Memory B cell (primary cell): ENCODE data around the gene YEATS2.
"Not testable (repeated sequence)": the region's sequence is repeated elsewhere in the genome, so short reads cannot be mapped to it uniquely, and the experiment has no call there.

Experiments
- ATAC-seq: fragments of 150-1000 bp; cut with Tn5 transposase; 2 replicates; pipeline ENCODE4 v1.10.0; 2021; ENCODE audit warnings: low read depth, mild to moderate bottlenecking, moderate library complexity
- DNase-seq, 2 donors: peaks; one replicate each; pipeline ENCODE4 v3.0.0; 2022; ENCODE audit warnings: low spot score in 2 of 2
- H3K27ac Mint-ChIP-seq: one replicate; pipeline ENCODE4 v1.8.0; 2022; ENCODE audit warnings: mild to moderate bottlenecking, moderate library complexity, mixed read lengths
- H3K27me3 Mint-ChIP-seq: one replicate; pipeline ENCODE4 v1.8.0; 2022; ENCODE audit warnings: mixed read lengths
- H3K36me3 Mint-ChIP-seq: one replicate; pipeline ENCODE4 v1.8.0; 2022; ENCODE audit warnings: mild to moderate bottlenecking, mixed read lengths
- H3K4me1 Mint-ChIP-seq: one replicate; pipeline ENCODE4 v1.8.0; 2022; ENCODE audit warnings: mixed read lengths
- H3K4me3 Mint-ChIP-seq: one replicate; pipeline ENCODE4 v1.8.0; 2022; ENCODE audit warnings: mild to moderate bottlenecking, moderate library complexity, mixed read lengths
- H3K9me3 Mint-ChIP-seq: one replicate; pipeline ENCODE4 v1.8.0; 2022; ENCODE audit warnings: mixed read lengths

YEATS2 gene

DNA sequence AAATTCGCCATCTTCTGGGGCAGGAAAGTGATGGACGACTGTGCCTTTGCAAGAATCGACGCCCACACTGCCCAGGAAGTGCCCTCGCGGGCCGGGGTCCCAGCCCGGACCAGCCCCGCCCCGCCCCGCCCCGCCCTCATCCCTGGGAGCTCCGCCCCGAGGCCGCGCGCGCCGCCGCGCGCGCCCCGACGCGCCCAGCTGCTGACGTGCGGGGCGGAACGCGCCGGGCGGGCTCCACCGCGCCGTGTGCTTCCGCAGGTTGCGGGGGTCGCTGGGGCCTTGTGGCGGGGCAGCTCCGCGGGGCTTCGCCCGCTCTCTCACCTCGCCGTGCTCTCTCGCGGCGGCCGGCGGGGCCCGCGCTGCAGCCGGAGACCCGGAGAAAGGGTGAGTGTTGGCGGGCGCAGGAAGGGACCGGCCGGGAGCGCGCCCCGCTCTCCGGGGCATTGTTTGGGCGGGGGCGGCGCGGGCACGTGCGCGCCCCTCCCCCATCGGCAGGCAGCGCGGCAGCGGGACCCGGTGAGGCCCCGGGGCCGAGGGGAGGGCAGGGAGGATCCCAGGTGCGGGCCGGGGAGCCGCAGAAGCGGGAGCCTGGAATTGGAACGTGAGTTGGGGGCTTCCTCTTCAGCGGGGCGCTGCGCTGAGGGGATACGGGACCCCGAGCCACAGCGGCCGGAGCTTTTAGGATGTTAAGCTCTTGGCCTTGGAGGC, at the start of gene YEATS2:
TSS of gene YEATS2 (plus strand) at position 188 of the 708 bp plus-strand sequence. CDS start 17,366 bp downstream, outside the sequence.
- Mint-ChIP-seq H3K9me3 (no peaks in the 10 kb centered on the region), H3K27ac (peak within 1 kb of the TSS; percentile 84), H3K36me3 (peaks cover 7% of the 10 kb centered on the region), H3K4me3 (peak within 1 kb of the TSS; percentile 86), H3K4me1 (peaks cover 23% of the 10 kb centered on the region), H3K27me3 (peaks cover 1% of the 10 kb centered on the region)
- ATAC-seq: peak; percentile 87
- DNase-seq: peak; percentile 56 to 68

DNA sequence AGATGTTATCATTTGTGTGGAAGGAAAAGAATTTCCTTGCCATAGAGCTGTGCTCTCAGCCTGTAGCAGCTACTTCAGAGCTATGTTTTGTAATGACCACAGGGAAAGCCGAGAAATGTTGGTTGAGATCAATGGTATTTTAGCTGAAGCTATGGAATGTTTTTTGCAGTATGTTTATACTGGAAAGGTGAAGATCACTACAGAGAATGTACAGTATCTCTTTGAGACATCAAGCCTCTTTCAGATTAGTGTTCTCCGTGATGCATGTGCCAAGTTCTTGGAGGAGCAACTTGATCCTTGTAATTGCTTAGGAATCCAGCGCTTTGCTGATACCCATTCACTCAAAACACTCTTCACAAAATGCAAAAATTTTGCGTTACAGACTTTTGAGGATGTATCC, 47.0 kb upstream of the YEATS2 start:
- peaks cover 9% of the 10 kb centered on the region for H3K9me3 Mint-ChIP-seq
- ATAC-seq (no peak), DNase-seq (no peak)
- no peaks in the 10 kb centered on the region for H3K4me1 Mint-ChIP-seq
- peaks cover 47% of the 10 kb centered on the region for H3K36me3 Mint-ChIP-seq
- H3K27ac Mint-ChIP-seq: no peak overlapping the region
- H3K27me3 Mint-ChIP-seq: no peaks in the 10 kb centered on the region
- no peak overlapping the region for H3K4me3 Mint-ChIP-seq

DNA sequence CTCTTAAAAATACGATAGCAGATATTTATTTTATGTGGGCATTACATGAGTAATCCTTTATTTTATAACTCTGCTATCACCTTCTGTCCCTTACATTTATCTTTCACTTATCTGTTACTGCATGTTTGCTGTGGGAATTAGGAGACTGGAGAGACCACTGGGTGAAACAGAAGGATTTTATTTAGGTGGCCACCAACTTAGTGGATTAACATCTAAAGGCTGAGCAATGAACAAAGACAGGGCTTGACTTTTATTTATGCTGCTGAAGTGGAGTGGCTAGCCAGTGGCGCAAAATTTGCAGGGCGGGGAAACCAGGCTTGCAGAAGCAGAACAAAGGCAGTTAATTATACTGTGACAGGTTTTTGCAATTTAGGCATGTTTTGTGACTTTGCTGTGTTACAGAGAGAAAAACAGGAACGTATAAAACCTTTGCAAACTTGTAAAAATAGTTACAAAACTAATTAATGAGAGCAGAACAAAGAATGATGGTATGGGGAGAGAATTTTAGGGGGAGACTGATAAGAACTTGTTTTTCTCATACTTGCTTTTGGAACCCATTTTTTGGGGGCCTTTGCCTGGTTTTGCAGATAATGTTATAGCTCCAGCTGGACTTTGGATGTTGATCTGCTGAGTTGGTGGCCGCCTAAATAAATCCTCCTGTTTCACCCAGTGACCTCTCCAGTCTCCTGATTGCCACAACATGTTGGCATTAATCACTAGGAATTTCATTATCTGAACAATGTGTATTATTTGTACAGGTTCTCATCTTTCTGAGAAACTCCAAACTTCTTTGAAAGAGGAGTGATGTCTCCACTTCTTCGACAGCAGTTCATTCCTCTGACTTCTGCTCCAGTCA, 44.2 kb upstream of the YEATS2 start:
- H3K27ac Mint-ChIP-seq: no peak overlapping the region
- peaks cover 46% of the 10 kb centered on the region for H3K36me3 Mint-ChIP-seq
- ATAC-seq: no peak
- no peak overlapping the region for H3K4me3 Mint-ChIP-seq
- no peaks in the 10 kb centered on the region for H3K27me3 Mint-ChIP-seq
- H3K4me1 Mint-ChIP-seq: peaks cover 5% of the 10 kb centered on the region
- DNase-seq: no peak
- H3K9me3 Mint-ChIP-seq: peaks cover 12% of the 10 kb centered on the region

DNA sequence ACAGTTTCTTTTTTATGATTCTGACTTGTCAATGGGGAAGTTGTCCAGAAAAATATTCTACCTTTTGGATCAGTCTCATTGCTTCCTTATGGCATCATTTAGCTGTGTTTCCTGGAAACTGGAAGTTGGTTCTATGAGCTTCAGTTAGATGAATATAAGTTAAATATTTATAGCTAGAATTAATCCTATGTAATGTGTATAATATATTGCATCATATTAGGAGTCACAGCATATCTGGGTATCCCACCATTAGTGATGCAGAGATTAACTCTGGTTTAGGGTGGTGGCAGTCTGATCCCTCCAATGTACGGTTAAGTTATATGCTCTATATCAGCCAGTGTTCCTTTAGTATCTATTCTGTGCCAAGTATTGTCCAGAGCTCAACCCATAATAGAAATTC, 42.9 kb upstream of the YEATS2 start:
- DNase-seq (no peak), ATAC-seq (no peak)
- Mint-ChIP-seq H3K9me3 (peaks cover 12% of the 10 kb centered on the region), H3K27me3 (no peaks in the 10 kb centered on the region), H3K27ac (no peak overlapping the region), H3K4me3 (no peak overlapping the region), H3K4me1 (peaks cover 8% of the 10 kb centered on the region), H3K36me3 (peaks cover 51% of the 10 kb centered on the region)

DNA sequence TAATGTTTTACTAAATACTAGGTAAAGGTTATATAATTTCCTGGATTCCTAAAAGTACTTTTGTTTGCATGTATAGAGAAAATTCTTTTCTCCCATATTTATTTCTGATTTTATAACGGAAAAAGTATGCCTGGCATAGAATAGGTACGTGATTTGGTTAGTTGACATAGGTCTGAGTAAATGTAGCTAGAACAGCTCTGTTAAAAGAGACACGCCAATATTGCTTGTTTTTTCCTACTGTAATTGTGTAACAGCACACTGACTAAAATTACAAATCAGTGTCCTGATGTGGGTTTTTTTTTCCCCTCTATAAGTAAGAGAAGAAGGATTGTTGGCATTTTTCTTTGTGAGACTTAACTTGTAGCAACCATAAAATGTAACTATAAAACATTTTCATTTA, 35.5 kb upstream of the YEATS2 start:
- H3K4me3 Mint-ChIP-seq: no peak overlapping the region
- ATAC-seq (no peak), DNase-seq (no peak)
- H3K4me1 Mint-ChIP-seq: peaks cover 9% of the 10 kb centered on the region
- no peaks in the 10 kb centered on the region for H3K27me3 Mint-ChIP-seq
- H3K9me3 Mint-ChIP-seq: no peaks in the 10 kb centered on the region
- no peak overlapping the region for H3K27ac Mint-ChIP-seq
- peaks cover 30% of the 10 kb centered on the region for H3K36me3 Mint-ChIP-seq

DNA sequence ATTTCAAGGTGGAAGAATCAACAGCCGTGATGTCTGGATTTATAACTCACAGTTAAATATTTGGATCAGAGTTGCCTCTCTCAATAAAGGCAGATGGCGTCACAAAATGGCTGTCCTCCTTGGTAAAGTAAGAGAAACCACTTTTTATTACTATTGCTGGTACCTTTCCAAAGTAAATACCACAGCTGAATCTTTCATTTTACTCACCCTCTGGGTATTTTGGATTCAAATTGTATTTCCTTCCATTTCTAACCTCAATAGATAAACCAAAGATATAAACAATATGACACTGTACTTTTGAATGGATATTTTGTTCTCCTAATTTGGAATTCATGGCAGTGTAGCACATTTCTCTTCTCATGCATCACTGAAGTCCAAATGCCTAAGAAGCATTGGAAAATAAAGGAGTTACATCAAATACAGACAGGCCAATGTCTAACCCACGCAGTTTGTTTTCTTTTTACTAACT, 32.6 kb upstream of the YEATS2 start:
- Mint-ChIP-seq H3K4me3 (no peak overlapping the region), H3K27me3 (no peaks in the 10 kb centered on the region), H3K27ac (no peak overlapping the region), H3K4me1 (peaks cover 7% of the 10 kb centered on the region), H3K36me3 (peaks cover 28% of the 10 kb centered on the region), H3K9me3 (no peaks in the 10 kb centered on the region)
- no peak for ATAC-seq
- DNase-seq: no peak

DNA sequence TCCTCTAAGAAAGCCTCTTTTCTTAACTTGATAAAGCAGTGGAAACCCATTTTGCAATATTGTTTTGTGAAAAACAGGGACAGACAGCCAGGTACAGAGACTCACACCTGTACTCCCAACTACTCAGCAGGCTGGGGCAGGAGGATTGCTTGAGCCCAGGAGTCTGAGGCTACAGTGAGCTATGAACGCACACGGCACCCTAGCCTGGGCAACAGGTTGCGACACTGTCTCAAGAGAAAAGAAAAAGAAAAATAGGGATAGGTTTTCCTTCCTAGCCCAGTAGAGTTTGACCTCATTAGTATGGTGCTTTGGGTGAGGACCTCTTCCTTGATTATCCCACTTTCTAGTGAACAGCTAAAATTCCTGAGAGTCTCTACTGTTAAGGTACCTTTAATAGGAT, 17.5 kb upstream of the YEATS2 start:
- no peaks in the 10 kb centered on the region for H3K27me3 Mint-ChIP-seq
- ATAC-seq (no peak), DNase-seq (no peak)
- no peak overlapping the region for H3K27ac Mint-ChIP-seq
- H3K36me3 Mint-ChIP-seq: peaks cover 16% of the 10 kb centered on the region
- no peaks in the 10 kb centered on the region for H3K4me1 Mint-ChIP-seq
- H3K4me3 Mint-ChIP-seq: no peak overlapping the region
- H3K9me3 Mint-ChIP-seq: no peaks in the 10 kb centered on the region

DNA sequence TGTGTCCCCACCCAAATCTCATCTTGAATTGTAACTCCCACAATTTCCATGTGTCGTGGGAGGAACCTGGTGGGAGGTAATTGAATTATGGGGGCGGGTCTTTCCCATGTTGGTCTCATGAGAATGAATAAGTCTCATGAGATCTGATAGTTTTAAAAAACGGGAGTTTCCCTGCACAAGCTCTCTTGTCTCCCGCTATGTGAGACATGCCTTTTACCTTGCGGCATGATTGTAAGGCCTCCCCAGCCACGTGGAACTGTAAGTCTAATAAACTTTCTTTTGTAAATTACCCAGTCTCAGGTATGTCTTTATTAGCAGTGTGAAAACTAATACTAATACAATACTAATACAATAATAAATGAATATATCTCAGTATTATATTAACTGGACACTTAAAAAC, 9.9 kb upstream of the YEATS2 start:
- Mint-ChIP-seq H3K4me1 (no peaks in the 10 kb centered on the region), H3K4me3 (no peak overlapping the region), H3K36me3 (peaks cover under 1% of the 10 kb centered on the region), H3K9me3 (no peaks in the 10 kb centered on the region), H3K27me3 (no peaks in the 10 kb centered on the region), H3K27ac (no peak overlapping the region)
- no peak for DNase-seq
- no peak for ATAC-seq

DNA sequence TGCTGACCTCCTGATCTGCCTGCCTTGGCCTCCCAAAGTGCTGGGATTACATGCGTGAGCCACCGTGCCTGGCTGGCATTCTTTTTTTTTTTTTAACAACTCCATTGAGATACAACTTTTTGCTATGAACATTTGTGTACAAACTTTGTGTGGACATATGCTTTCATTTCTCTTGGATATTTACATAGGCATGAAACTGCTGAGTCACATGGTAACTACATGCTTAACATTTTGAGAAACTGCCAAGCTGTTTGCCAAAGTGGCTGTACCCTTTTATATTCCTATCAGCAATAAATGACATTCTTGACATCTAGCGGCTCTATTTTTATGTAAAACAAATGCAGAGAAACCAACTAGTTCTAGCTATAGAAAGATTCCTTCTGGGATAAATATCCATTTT, 8.7 kb upstream of the YEATS2 start:
- Mint-ChIP-seq H3K27me3 (no peaks in the 10 kb centered on the region), H3K9me3 (no peaks in the 10 kb centered on the region), H3K27ac (no peak overlapping the region), H3K4me1 (no peaks in the 10 kb centered on the region), H3K36me3 (no peaks in the 10 kb centered on the region), H3K4me3 (no peak overlapping the region)
- ATAC-seq (no peak), DNase-seq (no peak)

DNA sequence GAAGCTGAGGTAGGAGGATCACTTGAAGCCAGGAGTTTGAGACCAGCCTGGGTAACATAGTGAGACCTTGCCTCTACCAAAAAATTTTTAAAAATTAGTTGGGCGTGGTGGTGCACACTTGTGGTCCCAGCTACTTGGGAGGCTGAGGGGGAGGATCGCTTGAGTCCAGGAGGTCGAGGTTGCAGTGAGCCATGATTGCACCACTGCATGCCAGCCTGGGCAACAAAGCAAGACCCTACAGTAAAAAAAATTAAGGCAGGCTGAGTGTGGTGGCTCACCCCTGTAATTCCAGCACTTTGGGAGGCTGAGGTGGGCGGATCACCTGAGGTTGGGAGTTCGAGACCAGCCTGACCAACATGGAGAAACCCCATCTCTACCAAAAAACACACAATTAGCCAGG, 8.0 kb upstream of the YEATS2 start:
- ATAC-seq, H3K4me3 Mint-ChIP-seq, DNase-seq: not testable (repeated sequence)

DNA sequence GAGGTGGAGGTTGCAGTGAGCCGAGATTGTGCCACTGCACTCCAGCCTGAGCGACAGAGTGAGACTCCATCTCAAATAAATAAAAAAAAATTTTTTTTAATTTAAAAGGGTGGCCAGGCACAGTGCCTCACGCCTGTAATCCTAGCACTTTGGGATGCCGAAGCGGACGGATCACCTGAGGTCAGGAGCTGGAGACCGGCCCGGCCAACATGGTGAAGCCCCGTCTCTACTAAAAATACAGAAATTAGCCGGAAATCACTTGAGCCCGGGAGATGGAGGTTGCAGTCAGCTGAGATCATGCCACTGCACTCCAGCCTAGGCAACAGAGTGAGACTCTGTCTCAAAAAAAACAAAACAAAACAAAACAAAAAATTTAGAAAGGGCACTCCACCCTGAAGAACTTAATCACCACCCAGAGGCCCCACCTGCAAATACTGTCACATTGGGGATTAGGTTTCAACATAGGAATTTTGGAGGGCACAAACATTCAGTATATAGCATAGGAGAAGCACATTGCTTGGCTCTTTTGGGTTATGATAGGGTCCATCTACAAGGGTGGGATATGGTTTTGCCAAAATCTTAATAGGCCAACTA, 7.1 kb upstream of the YEATS2 start:
- H3K36me3 Mint-ChIP-seq: no peaks in the 10 kb centered on the region
- ATAC-seq (no peak), DNase-seq (no peak)
- H3K27ac Mint-ChIP-seq: no peak overlapping the region
- peaks cover 1% of the 10 kb centered on the region for H3K27me3 Mint-ChIP-seq
- H3K4me1 Mint-ChIP-seq: no peaks in the 10 kb centered on the region
- H3K9me3 Mint-ChIP-seq: no peaks in the 10 kb centered on the region
- no peak overlapping the region for H3K4me3 Mint-ChIP-seq

More for the DNA sequence above, 8.0 kb upstream of the YEATS2 start:
- H3K27me3 Mint-ChIP-seq, H3K9me3 Mint-ChIP-seq, H3K27ac Mint-ChIP-seq, H3K36me3 Mint-ChIP-seq, H3K4me1 Mint-ChIP-seq: not testable (repeated sequence)

DNA sequence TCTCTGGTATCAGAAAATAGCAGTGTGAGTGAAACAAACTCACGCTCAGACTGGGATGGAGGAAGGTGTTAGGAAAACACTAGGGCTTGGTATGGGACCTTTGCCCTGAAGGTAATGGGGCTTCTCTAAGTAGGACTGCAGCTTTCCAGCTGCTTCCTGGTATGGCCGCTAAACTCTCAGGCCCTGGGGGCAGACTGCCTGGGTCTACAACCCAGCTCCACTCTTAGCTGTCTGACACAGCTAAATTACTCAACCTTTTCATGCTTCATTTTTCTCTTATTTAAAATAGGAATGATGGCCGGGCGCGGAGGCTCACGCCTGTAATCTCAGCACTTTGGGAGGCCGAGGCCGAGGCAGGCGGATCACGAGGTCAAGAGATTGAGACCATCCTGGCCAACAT, 5.2 kb upstream of the YEATS2 start:
- Mint-ChIP-seq H3K36me3 (no peaks in the 10 kb centered on the region), H3K27ac (no peak overlapping the region), H3K4me1 (peaks cover 5% of the 10 kb centered on the region), H3K9me3 (no peaks in the 10 kb centered on the region), H3K4me3 (no peak overlapping the region), H3K27me3 (peaks cover 1% of the 10 kb centered on the region)
- DNase-seq: no peak
- ATAC-seq: no peak

DNA sequence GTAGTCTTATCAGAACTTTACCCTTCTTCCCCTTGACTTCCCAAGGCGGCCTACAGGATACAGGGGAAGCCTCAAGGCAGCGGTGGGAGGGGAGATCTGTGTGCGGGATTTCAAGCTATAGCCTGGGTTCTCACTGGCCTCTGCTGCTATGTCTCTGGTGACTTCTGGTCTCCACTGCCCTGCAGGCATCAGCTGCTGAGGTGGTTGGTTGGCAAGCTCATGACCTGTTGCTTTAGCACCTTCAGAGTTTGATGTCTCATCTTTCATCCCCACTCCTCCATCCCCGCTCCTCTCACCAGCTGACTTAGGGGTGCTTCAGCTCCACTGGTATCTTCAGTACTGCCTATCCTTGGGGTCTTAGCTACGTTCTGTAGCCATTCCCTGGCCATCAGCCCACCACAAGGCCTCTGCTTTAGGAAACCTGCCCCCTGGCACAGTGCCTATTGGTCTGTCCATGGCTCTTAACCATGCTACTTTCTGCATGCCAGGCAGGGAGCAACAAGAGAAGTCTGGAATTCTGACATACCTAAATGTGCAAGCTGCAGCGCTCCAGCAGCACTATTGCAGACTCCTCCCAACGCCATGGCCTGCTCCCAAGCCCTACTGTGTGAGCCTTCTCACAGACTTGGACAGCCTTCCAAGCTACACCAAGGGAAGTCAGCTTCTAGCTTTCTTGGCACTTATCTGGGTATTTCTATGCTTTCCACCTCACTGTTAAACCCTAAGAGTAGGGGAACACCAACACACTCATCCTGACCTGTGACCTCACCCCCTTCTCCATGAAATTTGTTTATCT, 1.8 kb upstream of the YEATS2 start:
- peaks cover 2% of the 10 kb centered on the region for H3K36me3 Mint-ChIP-seq
- H3K27ac Mint-ChIP-seq: no peak overlapping the region
- ATAC-seq (no peak), DNase-seq (no peak)
- H3K4me3 Mint-ChIP-seq: no peak overlapping the region
- H3K9me3 Mint-ChIP-seq: no peaks in the 10 kb centered on the region
- H3K27me3 Mint-ChIP-seq: peaks cover 1% of the 10 kb centered on the region
- H3K4me1 Mint-ChIP-seq: peaks cover 22% of the 10 kb centered on the region
